Measurements from ENCODE around the gene CDK14.

Gene CDK14

GRCh38 chr7:90674625-90675024 lies 78.5 kb downstream of the CDK14 start:
- ChIA-PET POLR2A (no interaction called here), CTCF (interaction anchor here (1.4 kb wide), 1 partner anchor 34 kb away, joined by 6 read pairs; no protein-coding TSS in a partner anchor)
- no peak for DNase-seq (ENCODE audit: extremely low spot score)
- no peak for TF ChIP-seq CTCF (IDR thresholded peaks at IDR 0.05; ENCODE audit: control extremely low read depth, extremely low read depth, low read depth, missing control alignments)

- ChIA-PET CTCF (no interaction called here), POLR2A (no interaction called here)
- no peak for TF ChIP-seq CTCF (IDR thresholded peaks at IDR 0.05; ENCODE audit: control extremely low read depth, extremely low read depth, low read depth, missing control alignments)
- DNase-seq (ENCODE audit: extremely low spot score) = no peak
Observed at GRCh38 chr7:90675982-90676381, 79.9 kb downstream of the CDK14 start.

GRCh38 chr7:90677486-90678404 lies 81.6 kb downstream of the CDK14 start:
- POLR2A ChIA-PET = interaction anchor here (0.6 kb wide), 1 partner anchor 364 kb away, joined by 3 read pairs; no protein-coding TSS in a partner anchor
- DNase-seq (ENCODE audit: extremely low spot score) = no peak
- CTCF ChIA-PET = interaction anchor here (1.3 to 1.4 kb wide), 2 partner anchors 31 to 32 kb away, joined by 3 to 5 read pairs; no protein-coding TSS in a partner anchor
- no peak for TF ChIP-seq CTCF (IDR thresholded peaks at IDR 0.05; ENCODE audit: control extremely low read depth, extremely low read depth, low read depth, missing control alignments)

GRCh38 chr7:90678986-90679385 lies 82.9 kb downstream of the CDK14 start:
- no peak for DNase-seq (ENCODE audit: extremely low spot score)
- POLR2A ChIA-PET = no interaction called here
- TF ChIP-seq CTCF (IDR thresholded peaks at IDR 0.05; ENCODE audit: control extremely low read depth, extremely low read depth, low read depth, missing control alignments) = no peak
- CTCF ChIA-PET = interaction anchor here (0.6 to 1.4 kb wide), 4 partner anchors 18 to 356 kb away, joined by 3 to 4 read pairs (median 4); no protein-coding TSS in a partner anchor

- TF ChIP-seq CTCF (IDR thresholded peaks at IDR 0.05; ENCODE audit: control extremely low read depth, extremely low read depth, low read depth, missing control alignments) = no peak
- no peak for DNase-seq (ENCODE audit: extremely low spot score)
- ChIA-PET CTCF (interaction anchor here (0.8 to 1.5 kb wide), 6 partner anchors 9 to 354 kb away, joined by 3 to 4 read pairs (median 3); no protein-coding TSS in a partner anchor), POLR2A (no interaction called here)
Observed at GRCh38 chr7:90680484-90680883, 84.4 kb downstream of the CDK14 start.

GRCh38 chr7:90681336-90682022 lies 85.4 kb downstream of the CDK14 start:
- no peak for TF ChIP-seq CTCF (IDR thresholded peaks at IDR 0.05; ENCODE audit: control extremely low read depth, extremely low read depth, low read depth, missing control alignments)
- DNase-seq (ENCODE audit: extremely low spot score) = no peak
- POLR2A ChIA-PET = no interaction called here
- CTCF ChIA-PET = interaction anchor here (1.2 to 1.5 kb wide), 3 partner anchors 12 to 353 kb away, joined by 3 read pairs; no protein-coding TSS in a partner anchor

Data from GM10248 (cell line).